HCT116 (cell line): Measurements from ENCODE around the gene SMIM34.
"Not testable (repeated sequence)": the region's sequence is repeated elsewhere in the genome, so short reads cannot be mapped to it uniquely, and the experiment has no call there.

Experiments
- CEBPB ChIP-seq: IDR thresholded peaks from 2 replicates; pipeline ENCODE4 v1.6.1; 2012; ENCODE audit warnings: low read depth
- CTCF ChIP-seq, 3 experiments: fragments of 200-600 bp in 1 of 3; sonication (generic) in 1 of 3; IDR thresholded peaks in 2 of 3; conservative IDR thresholded peaks in 1 of 3; 2 replicates each; pipeline ENCODE4 v1.5.1; 2012 to 2017; ENCODE audit warnings: low read depth in 2 of 3, low read length in 2 of 3, antibody characterized with exemption in 1 of 3, borderline replicate concordance in 1 of 3, control low read depth in 1 of 3, mild to moderate bottlenecking in 1 of 3, mixed read lengths in 1 of 3, mixed run types in 1 of 3, moderate library complexity in 1 of 3; ENCODE audit not compliant: insufficient read depth in 1 of 3
- EZH2 ChIP-seq: fragments of 200-600 bp; sonication (generic); IDR thresholded peaks from 2 replicates; pipeline ENCODE4 v1.6.1; 2017; ENCODE audit warnings: antibody characterized with exemption, mixed run types
- FOSL1 ChIP-seq: IDR thresholded peaks from 2 replicates; pipeline ENCODE4 v1.6.1; 2012; ENCODE audit warnings: low read depth
- JUND ChIP-seq: IDR thresholded peaks from 2 replicates; pipeline ENCODE4 v1.6.1; 2012
- POLR2A ChIP-seq: IDR thresholded peaks from 2 replicates; pipeline ENCODE4 v1.7.0; 2011; ENCODE audit warnings: borderline replicate concordance; ENCODE audit not compliant: insufficient read depth, insufficient read length; ENCODE audit errors: extremely low read depth
- POLR2AphosphoS5 ChIP-seq: IDR thresholded peaks from 2 replicates; pipeline ENCODE4 v1.6.1; 2011; ENCODE audit warnings: mild to moderate bottlenecking, low read depth, low read length, moderate library complexity
- RAD21 ChIP-seq: IDR thresholded peaks from 2 replicates; pipeline ENCODE4 v1.6.1; 2012; ENCODE audit warnings: low read depth, mild to moderate bottlenecking
- SIN3A ChIP-seq: IDR thresholded peaks from 2 replicates; pipeline ENCODE4 v1.6.1; 2012; ENCODE audit warnings: low read depth
- ZNF274 ChIP-seq: fragments of 200-500 bp; sonication (Bioruptor generic); IDR thresholded peaks from 2 replicates; pipeline ENCODE4 v1.6.1; 2014; ENCODE audit warnings: mild to moderate bottlenecking, low read depth, low read length, inconsistent platforms

GRCh38 chr21:34383138-34383537 lies 40.6 kb downstream of the SMIM34 start:
- TF ChIP-seq CTCF (IDR thresholded peaks at IDR 0.05 in 2 of 3, conservative IDR thresholded peaks at IDR 0.05 in 1 of 3; ENCODE audit: borderline replicate concordance in 1 of 3, insufficient read depth in 1 of 3, low read depth in 2 of 3, low read length in 2 of 3); EZH2; ZNF274; RAD21; FOSL1; POLR2A; POLR2AphosphoS5; JUND; SIN3A; CEBPB: not testable (repeated sequence)
